Activated CD4-positive, CD25-positive, alpha-beta regulatory T cell treated with anti-CD3 and anti-CD28 coated beads, Interleukin-2, amount 50 U/mL, for 72 hours (primary cell): ENCODE measurements around the gene TMEM53.
"Not testable (repeated sequence)": the region's sequence is repeated elsewhere in the genome, so short reads cannot be mapped to it uniquely, and the experiment has no call there.

Experiments
- DNase-seq: peaks from one replicate; pipeline ENCODE4 v3.0.0; 2021

TMEM53 gene

DNA sequence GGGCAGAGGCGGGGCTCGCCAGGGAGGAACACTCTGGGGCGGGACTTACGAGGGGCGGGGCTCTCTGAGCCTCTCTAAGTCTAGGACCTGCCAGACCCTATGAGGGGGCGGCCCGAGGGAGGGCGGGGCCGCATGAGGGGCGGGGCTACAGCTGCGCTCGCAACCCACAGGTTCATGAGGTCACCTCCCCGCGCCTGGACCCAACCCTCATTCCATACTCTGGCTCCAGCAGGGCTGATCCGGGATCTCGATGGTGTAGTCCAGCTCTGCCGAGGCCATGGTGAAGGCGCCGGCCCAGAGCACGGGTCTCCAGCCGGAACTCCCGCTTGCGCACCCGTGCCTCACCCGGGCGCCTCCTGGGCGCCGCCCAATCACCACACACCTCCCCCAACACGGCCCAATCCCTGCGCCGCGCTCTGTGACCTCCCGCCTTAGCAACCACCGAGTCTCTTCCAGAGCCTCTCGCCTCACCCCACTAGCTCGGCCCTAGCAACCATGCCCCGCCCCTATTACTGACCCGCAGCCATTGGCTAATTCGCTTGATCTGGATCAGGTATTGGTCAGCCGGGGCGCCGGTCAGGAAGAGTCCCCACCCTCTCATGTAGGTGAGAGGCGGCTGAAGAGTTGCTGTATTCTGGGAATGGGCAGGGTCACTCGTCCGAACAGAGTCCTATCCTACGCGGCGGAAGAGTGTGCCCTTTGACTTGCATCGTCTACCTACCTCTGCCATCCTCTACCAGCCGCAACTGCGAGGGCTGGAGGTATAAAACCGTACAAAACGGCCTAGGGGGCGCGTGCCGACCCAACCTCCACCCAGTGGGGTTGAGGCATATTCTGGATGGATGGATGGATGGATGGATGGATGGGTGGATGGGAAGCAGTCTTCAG lies at the start of gene TMEM53, which contains the start of gene ARMH1:
Gene TMEM53 (minus strand): TSS at position 369 of the 888 bp plus-strand sequence. CDS start 90 bp downstream, at position 279.
Gene ARMH1 (plus strand): TSS at position 602 of the 888 bp plus-strand sequence. CDS start 14,984 bp downstream, outside the sequence.
- DNase-seq: peak; percentile 97

DNA sequence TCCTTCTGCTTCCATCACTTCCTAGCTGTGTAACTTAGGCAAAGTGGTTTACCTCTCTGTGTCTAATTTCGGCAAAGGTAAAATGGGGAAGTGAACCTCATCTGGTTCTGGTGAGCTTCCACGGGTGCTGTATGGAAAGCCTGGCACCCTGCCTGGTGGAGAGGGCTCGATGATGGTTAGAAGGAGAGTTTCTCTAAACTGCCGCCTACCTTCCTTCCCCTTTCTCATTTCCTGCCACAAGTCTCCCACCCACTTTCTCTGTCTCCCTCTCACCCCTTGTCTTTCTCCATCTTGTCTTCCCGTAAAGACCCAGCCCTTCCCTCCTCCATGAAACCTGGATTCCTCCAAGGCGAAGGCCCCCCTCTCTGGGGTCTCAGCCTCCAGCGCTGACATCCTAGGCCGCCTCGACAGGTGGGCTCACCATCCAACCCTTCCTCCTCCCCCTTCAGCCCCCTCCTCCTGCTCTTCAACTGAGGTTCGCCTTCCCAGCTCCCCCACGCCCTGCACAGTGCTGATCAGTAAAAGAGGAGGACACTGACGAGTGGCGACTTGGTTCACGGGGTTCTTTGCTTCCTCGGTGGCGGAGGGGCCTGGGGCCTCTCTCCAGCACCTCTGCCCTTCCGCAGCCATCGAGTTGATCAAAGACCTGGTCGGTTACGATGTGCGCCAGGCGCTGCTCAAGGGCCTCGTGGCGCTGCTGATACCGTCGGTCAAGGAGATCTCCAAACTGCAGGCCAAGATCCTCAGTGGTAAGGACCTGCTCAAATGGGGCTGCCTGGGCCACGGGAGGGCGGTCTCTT lies 49.4 kb upstream of the TMEM53 start:
- DNase-seq: no peak

DNA sequence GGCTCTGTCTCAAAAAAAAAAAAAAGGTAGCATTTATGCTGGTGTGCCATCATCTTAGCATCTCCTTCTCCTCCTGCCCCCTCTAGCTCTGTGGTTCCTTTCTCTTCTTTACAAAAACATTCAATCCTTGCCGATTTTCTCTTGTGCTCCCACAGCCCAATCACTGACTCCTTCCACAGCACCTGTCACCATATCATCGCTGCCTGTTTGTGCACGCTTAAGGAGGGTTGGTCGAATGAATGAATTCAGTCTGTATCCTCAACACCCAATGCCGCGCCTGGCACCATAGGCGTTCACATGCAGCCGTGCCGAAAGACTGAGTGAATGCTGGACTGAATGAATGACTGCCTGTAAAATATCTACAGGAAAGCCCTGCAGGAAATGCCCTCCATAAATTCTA lies 48.8 kb upstream of the TMEM53 start:
- DNase-seq: no peak

DNA sequence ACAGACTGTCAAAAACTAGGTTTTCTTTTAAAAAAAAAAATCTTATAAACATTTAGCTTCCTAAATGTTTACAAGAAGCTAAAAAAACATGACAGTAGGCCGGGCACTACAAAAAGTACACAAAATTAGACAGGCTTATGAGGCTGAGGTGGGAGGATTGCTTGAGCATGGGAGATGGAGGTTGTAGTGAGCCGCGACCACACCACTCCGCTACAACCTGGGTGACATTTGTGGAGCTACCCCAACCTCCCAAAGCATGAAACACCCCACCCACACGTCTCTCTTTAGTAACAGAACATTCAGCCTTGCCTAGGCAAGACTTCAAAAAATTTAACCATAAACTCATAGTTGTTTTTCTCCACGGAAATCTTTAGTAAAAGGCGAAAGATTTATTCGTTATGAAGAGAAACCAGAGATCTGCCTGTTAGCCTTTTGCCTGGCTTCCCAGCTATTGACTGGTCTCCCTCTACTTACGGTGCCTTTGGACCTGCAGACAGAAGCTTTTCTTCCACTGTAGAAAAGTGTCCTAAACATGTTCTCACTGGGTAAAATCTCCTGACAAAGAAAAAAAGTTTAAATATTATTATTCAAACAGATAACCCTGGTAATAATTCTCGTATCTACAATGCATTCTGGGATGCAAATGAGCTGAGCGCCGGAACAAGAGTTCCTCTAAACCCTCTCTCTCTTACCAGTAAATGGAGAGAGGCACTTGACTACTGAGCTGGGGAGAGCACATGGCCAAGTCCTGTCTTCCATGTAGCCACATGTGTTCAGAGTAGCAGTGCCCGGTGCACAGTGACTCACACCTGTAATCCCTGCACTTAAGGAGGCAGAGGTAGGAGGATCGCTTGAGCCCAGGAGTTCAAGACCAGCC lies 47.4 kb upstream of the TMEM53 start:
- DNase-seq: peak; percentile 60

DNA sequence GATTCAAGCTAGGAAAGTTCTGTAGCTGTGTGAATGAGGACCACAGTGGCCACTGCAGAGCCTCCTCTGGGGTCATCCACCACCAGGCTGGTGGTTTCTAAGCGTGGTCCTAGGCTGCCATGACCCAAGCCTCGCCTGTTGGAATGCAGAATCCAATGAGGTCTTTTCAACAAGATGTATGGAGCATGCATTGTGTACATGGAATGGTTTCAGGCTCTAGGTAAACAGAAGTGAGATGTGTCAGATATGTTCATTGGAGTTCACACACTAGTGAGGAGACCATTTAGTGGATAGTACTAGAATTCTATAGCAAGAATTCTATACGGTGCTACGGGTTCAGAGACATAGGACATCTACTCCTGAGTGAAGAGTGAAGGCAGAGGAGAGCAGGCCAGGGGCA lies 46.0 kb upstream of the TMEM53 start:
- DNase-seq: no peak

DNA sequence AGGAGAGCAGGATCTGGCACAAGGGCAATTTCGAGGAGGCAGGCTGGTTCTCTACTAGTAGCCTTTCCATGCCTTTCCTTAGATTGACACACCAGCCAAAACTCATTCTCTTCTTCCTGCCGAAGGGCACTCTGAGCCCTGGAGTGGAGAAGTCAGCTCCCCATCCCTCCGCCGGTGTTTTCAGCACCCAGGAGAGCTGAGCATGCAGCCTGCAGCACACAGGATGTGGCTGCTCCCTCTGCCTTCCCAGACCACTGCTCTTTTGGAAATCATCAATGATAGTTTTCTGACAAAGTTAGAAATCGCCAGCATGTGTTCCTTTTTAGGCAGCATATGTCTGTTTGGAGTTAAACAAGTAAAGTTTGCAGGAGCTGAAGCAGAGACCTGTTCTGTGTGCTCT lies 45.0 kb upstream of the TMEM53 start:
- no peak for DNase-seq

DNA sequence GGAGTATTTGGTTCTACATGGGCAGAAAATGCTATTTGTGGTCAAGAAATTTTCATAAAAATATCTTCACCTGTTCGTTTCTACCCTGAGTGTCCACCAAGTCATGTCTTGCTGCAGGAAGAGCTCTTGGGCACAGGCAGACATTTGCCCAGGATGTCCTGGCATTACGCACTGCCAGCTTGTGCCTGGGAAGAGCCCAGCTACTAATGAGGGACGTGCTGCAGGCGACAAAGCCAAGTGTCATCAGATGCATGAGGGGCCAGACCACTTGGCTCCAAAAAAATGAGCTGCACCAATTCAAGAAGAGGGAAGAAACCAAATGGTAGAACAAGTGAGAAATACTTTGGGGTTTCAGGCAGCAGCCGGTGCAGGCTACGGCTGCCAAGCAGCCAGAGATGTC lies 43.8 kb upstream of the TMEM53 start:
- DNase-seq: no peak

DNA sequence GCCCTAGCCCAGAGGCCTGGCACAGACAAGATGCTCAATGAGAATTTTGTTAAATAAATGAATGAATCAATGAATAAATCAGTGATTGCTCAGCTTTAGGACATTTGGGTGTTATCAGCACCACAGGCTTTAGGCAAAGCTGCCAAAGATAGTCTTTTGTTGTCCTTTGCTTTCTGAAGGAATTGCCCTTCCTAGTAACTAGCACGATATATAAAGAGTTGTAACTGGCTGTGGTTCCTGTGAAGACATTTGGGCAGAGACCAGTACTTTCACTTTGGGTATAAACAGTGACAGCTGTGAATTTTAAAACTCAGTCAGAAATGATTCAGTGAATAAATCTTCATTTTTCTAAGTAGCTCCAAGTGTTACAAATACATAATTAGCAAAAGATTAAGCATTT lies 43.4 kb upstream of the TMEM53 start:
- DNase-seq: no peak

DNA sequence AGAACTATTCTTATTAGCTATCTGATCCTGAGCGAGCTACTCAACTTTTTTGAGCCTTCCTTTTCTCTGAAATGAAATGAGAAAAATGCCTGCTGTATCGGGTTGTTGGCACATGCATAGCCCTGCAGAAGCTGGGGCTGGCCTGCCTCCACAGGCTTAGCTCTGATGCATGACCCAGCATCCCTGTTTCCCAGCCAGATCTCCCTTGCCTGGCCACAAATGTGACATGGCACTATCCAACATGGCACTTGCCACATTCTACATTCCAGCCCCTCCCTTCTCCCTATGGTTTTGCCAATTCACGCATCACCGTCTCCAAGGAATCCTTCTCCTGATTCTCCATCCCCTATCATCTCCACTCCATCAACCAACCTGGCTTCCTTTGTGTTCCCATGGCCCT lies 42.9 kb upstream of the TMEM53 start:
- DNase-seq: no peak

DNA sequence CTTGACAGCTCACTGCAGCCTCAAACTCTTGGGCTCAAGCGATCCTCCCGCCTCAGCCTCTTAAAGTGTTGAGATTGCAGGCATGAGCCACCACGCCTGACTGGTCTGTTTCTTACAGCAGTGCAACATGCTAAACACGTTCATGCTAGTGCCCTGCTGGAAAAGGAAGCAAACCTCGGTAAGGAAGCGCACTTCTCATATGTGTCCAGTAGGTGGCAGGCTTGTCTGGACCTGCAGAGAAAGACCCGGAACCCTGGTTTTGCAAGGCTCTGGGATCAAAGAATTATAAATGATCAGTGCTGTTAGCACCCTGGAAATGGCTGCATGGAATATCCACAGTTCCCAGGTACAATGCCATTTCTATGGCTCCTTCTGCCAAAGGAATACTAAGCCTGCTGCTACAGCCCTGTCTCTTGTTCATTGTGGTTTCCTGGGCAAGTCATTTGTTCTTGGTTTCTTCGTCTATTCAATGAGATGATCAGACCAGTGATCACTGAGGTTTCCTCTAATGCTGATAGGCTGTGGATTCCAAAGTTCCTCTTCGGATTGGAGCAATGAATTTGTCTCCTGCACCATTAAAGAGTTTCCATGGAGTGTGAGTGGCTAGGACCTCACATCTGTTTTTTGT lies 40.8 kb upstream of the TMEM53 start:
- DNase-seq: peak; percentile 66

DNA sequence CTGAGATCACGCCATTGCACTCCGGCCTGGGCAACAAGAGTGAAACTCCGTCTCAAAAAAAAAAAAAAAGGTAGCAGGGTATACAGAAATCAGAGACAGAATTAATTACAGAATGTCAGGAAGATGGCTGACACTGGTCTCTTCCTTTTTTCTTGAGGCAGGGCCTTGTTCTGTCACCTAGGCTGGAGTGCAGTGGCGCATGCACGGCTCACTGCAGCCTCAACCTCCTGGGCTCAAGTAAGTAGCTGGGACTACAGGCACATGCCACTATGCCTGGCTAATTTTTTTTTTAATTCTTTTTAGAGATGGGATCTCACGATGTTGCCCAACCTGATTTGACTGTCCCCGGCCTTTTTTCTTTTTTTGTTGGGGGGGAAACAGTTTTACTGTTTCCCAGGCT lies 40.3 kb upstream of the TMEM53 start:
- DNase-seq: no peak

DNA sequence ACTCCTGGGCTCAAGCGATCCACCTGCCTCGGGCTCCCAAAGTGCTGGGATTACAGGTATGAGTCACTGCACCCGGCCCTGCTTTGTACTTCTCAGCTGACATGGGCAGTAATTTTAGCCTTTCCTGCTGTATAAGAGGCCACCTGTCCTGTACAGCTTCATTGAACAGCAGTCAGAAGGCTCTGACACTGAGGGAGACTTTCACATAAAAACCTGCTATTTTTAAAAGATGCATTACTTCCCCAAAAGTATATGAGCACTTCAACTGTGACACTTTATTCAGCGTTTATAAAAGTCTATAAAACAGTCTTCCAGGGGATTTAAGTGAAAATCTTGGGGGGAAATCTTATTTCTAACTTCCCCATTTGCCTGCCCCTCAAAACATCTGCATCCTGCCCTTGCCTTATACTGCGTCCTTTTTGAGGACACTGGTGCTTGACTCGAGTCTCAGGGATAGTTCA lies 39.1 kb upstream of the TMEM53 start:
- DNase-seq: no peak

DNA sequence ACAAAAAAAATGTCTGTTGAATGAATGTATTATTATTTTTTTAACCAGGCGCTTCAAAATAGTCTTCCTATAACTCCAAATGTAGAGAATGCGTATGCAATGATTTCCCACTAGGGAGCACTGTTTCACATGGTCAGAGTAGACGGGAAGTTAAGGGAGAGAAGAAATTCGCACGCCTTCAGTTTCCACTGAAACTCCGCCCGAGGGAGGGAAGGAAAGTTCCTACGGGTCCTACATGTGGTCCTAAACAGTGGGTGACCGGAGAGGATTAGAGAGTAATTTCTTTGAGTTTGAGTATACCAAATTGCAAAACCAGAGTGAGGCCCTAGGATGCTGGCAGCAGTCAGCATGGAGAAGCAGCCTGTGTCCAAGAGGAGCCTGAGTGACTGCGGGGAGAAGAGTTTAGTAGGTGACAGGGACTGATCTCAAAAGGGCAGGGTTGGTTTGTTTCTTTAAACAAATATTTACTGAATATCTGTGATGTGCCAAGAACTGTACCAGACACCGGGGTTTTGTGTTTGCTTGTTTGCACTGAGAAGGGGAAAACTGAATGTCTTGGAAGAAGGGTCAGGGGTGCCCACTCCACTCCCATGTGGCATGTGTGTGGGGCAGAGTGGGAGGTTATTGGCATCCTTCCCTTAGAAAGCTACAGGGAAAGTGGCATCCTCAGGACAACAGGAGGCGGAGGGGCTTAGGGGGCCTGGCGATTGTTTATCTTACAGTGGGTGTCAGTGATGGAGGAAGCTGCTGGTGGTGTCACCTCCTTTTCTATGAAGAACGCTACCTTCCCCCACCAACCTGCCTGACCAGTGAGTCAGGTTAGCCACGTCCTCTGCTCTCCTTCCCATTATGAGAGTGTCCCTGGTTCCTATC lies 33.9 kb upstream of the TMEM53 start:
- DNase-seq: no peak

DNA sequence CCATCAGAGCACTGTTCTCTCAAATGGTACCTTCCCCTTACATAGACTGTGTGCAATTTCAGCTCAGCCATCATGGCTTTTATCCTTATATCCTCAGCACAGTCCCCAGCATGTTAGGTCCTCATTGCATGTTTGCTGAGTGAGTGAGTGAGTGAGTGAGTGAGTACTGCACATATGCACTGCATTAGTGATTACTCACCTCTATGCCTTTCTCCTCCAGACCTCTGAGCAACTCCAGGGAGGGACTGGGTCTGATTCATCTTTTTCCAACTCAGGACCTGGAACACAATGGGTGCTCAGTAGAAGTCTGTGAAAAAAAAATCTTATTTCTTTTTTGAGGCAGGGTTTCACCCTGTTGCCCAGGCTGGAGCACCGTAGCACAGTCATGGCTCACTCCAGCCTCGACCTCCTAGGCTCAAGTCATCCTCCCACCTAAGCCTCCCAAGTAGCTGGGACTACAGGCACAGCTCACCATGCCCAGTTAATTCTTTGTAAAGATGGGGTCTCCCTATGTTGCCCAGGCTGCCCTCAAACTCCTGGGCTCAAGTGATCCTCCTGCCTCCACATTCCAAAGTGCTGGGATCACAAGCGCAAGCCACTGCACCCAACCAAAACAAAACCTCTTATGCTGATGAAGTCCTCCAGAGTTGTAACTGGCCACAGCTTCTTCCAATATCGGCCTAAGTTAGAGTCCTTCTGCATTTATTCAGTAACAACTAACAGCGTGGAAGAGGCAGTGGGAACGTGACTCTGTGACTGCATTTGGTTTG lies 33.0 kb upstream of the TMEM53 start:
- DNase-seq: no peak

DNA sequence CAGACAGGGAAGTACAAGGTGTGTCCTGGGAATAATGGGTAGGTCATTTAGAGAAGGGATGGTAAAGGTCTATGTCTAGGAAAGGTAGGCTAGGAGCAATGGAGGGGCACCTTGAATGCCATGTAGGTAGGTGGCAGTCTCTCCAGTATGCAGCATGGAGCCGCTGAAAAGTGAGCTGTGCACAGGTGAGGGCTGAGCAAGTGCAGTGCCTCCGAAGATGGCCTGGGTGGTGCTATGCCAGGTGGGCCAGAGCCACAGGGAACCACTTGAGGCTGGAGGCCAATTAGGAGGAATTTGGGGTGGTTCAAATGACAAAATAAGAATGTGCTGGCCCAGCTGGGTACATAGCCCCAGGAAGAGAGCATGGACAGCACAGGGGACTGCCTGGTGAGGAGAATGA lies 31.7 kb upstream of the TMEM53 start:
- no peak for DNase-seq

DNA sequence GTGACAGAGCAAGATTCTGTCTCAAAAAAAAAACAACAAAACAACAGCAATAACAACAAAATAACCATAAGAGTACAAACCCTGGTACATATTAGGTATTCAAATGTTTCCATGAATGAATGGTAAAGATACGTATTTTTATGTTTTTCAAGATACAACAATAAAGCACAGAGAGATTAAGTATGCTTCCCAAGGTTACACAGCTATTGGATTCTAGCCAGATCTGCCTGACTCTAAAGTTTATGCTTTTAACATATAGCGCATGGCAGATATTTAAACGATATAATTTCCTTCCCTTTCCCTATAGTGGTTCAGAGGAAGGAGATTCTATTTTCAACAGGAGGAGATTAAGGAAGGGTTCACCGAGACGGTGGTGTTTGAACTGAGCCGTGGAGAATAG lies 31.2 kb upstream of the TMEM53 start:
- no peak for DNase-seq

DNA sequence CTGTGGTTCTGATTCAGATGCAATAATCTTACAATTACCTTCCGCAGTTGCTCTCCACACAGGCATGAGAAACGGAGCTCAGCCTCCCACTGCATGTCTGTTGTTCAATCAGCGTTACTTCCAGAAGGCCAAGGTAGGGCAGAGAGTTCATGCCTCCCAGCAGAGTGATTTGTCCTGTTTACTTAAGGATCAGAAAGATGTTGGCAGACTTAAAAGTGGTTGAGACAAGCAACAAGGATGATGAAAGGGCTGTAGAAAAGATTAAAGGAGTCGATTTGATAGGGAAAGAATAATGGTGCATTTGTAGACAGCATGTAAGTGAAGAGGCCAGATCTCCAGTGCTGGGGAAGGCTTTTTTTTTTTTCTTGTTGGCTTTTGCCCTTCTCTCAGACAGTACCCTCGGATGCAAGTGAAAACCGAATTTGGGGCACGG lies 26.9 kb upstream of the TMEM53 start:
- DNase-seq: no peak

DNA sequence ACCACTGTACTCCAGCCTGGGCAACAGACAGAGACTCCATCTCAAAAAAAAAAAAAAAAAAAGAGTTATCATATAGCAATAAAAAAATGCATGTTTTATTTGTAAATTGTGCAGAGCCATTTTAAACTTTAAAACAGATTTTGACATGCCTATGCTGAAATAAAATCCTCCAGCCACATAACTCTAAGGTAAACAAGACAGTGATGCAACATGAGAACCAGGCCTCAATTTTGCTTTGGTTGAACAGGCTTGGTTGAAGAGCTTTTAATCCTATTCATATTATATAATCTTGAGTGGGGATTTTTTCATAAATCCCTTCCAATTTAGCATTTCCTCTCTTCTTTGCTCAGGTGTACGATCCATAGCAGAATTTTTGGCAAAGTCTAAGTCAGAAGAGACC lies 26.3 kb upstream of the TMEM53 start:
- DNase-seq: no peak

DNA sequence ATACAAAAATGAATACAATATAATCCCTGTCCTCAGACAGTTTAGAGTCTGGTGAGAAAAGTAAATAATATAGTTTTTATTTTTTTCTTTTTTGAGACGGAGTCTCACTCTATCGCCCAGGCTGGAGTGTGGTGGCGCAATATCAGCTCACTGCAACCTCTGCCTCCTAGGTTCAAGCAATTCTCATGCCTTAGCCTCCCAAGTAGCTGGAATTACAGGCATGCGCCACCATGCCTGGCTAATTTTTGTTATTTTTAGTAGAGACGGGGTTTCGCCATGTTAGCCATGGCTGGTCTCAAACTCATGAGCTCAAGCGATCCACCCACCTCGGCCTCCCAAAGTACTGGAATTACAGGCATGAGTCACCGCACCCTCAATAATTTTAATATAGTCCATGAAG lies 25.1 kb upstream of the TMEM53 start:
- not testable (repeated sequence) for DNase-seq

DNA sequence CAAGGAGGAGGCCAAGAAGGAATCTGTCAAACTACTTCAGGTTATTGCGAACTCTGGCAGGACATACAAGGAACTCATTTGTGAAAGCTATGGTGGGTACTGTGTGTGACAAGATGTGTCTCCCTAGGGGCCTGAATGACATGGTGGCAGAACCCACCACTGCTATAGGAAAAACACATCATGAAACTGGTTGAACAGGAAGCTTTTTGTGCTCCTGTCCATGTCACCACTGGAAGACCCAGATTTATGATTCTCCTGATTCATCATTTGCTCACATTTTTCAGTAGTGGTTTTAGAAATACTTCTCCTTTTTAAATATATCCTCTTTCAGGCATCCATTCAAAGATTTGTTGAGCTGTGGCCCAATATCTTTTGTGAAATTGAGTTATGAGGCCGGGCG lies 23.9 kb upstream of the TMEM53 start:
- DNase-seq: no peak
